Heart left ventricle (tissue), 16 donors: ENCODE data around the gene DBNDD1. TPM values are rescaled to one million over a fixed set of nuclear protein-coding genes. Genes with fewer than 3 reads are reported as not detected.

Source experiments
- ATAC-seq, 4 donors: fragments of 200-7000 bp; cut with Tn5 transposase; one replicate each; pipeline ENCODE4 v1.9.1; 2020 to 2022; ENCODE audit warnings: moderate library complexity in 4 of 4, mild to moderate bottlenecking in 3 of 4, moderate number of reproducible peaks in 1 of 4
- DNase-seq, 5 donors: peaks; one replicate each; pipeline ENCODE4 v3.0.0-alpha.2; 2020
- H3K27ac ChIP-seq, 12 donors: fragments of 200-600 bp; sonication (generic) in 4 of 12; one replicate each; pipeline versions ENCODE4 v1.5.0 to v1.8.0; 2016 to 2022; ENCODE audit warnings: mild to moderate bottlenecking in 2 of 12
- H3K27me3 ChIP-seq, 9 donors: fragments of 200-600 bp; sonication (generic) in 2 of 9; one replicate each; pipeline versions ENCODE4 v1.5.1 to v1.8.0; 2016 to 2022; ENCODE audit warnings: mild to moderate bottlenecking in 3 of 9
- H3K36me3 ChIP-seq, 9 donors: fragments of 200-600 bp; sonication (generic) in 2 of 9; one replicate each; pipeline versions ENCODE4 v1.5.0 to v1.8.0; 2018 to 2022; ENCODE audit warnings: mild to moderate bottlenecking in 2 of 9
- H3K4me1 ChIP-seq, 12 donors: fragments of 200-600 bp; sonication (generic) in 4 of 12; one replicate each; pipeline versions ENCODE4 v1.5.0 to v1.8.0; 2016 to 2022; ENCODE audit warnings: mild to moderate bottlenecking in 3 of 12
- H3K4me3 ChIP-seq, 12 donors: fragments of 200-600 bp; sonication (generic) in 4 of 12; one replicate each; pipeline versions ENCODE4 v1.5.0 to v1.8.0; 2017 to 2022; ENCODE audit warnings: mild to moderate bottlenecking in 9 of 12, moderate library complexity in 4 of 12
- H3K9me3 ChIP-seq, 12 donors: fragments of 200-600 bp; sonication (generic) in 4 of 12; one replicate each; pipeline versions ENCODE4 v1.5.0 to v1.8.0; 2016 to 2022; ENCODE audit warnings: mild to moderate bottlenecking in 1 of 12
- POLR2A ChIP-seq, 2 donors: fragments of 450-650 bp; IDR thresholded peaks; one replicate each; pipeline ENCODE4 v1.6.1; 2017; ENCODE audit warnings: antibody characterized with exemption in 2 of 2, mild to moderate bottlenecking in 2 of 2, moderate library complexity in 2 of 2
- WGBS, 4 donors: extraction: QIAGEN DNeasy Blood & Tissue Kit in 2 of 4; methylation state at CpG; one replicate each; pipeline versions ENCODE4 v1.1.5 to v1.1.7; 2013 to 2018; 5-methylcytosine and 5-hydroxymethylcytosine counted together
- intact Hi-C, 10 donors: fragments of 100-400 bp; cut with DNase I; formaldehyde crosslinking; loops; one replicate each; pipeline versions ENCODE4 v1.11.1 to v1.14.2; 2022
- polyA plus RNA-seq, 2 donors: library from polyadenylated mRNA; stranded (reverse); fragments of 200-250 nt; gene quantifications; one replicate each; pipeline ENCODE4 v1.2.3, GENCODE V29; 2013
- total RNA-seq, 9 donors: library from RNA; depleted of rRNA in 2 of 9; stranded (reverse); fragments of >200 nt in 2 of 9; fragmentation: NEBNext Ultra II Directional in 3 of 9; extraction: Animal tissue kit (Norgen Biotek cat#: 25700) in 3 of 9; gene quantifications; one replicate each; pipeline versions ENCODE4 v1.1.0 to v1.2.4, GENCODE V29; 2016 to 2023
- TF ChIP-seq, protein P1 (sequence below), 12 donors: fragments of 200-600 bp; sonication (generic) in 4 of 12; IDR thresholded peaks; one replicate each; pipeline versions ENCODE4 v1.5.0 to v1.8.0; 2018 to 2022; ENCODE audit warnings: antibody characterized with exemption in 12 of 12, mild to moderate bottlenecking in 5 of 12
- donor health status: ischemic (EF 13 %, LVEDD 7.1; RV severe dilation, severe dysfunction).
- donor health status: healthy with polysubstance abuse.
- donor health status: DM: no; HTN: yes; CAD: no.
- donor health status: DM: no; HTN: no; CAD: no.
- donor health status: ischemic (EF 25% LVEDD 6.9; RV normal size, moderate dysfunction).
- donor health status: ischemic (EF 25% LVEDD 5.7; RV mildly dilated, moderate dysfunction).
- donor health status: healthy.
- donor health status: DM: yes; HTN: yes; CAD: no.
- donor health status: ischemic (EF 35%, LVEDD 5.7; RV mildly dilated, moderate dysfunction).
- donor health status: nonischemic (EF 11% LVEDD 7.7; RV severe dilation, severe dysfunction).
- donor health status: DM: yes; HTN: yes; CAD: no.
- donor health status: PGD.
- donor health status: ischemic (EF 29% LVEDD 5.4; RV normal size, mild dysfunction).
- donor health status: nonischemic (EF 23%, LVEDD 6.1; RV moderate dilation, normal function).

Gene DBNDD1
- total and polyA plus RNA-seq, 11 donors: 1.4 to 16.0 (median 4.4) TPM

DNA sequence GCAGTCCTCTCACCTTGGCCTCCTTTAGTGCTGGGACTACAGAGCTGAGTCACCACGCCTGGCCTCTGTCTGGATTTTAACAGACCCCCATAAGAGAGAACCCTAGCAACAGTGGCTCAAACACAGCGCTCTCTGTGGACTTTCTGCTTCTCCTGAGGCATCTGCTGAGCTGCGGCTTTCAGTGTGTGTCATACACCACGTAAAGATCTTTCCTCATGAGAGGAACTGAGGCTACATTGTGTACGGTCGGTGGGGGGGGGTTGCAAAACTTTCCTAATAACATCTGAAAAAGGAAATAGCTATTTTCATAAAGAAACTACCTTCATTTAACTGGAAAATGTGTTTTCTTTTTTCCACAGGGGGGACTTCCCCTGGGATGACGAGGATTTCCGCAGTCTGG is 37.8 kb downstream of the DBNDD1 start:
- intact Hi-C loops: no loop called here
- no peak overlapping the region for H3K27ac ChIP-seq
- peaks cover 0 to 89% (median 87%) of the 10 kb centered on the region in 9 donors for H3K36me3 ChIP-seq
- H3K4me3 ChIP-seq: no peak overlapping the region
- TF ChIP-seq, protein P1, sequence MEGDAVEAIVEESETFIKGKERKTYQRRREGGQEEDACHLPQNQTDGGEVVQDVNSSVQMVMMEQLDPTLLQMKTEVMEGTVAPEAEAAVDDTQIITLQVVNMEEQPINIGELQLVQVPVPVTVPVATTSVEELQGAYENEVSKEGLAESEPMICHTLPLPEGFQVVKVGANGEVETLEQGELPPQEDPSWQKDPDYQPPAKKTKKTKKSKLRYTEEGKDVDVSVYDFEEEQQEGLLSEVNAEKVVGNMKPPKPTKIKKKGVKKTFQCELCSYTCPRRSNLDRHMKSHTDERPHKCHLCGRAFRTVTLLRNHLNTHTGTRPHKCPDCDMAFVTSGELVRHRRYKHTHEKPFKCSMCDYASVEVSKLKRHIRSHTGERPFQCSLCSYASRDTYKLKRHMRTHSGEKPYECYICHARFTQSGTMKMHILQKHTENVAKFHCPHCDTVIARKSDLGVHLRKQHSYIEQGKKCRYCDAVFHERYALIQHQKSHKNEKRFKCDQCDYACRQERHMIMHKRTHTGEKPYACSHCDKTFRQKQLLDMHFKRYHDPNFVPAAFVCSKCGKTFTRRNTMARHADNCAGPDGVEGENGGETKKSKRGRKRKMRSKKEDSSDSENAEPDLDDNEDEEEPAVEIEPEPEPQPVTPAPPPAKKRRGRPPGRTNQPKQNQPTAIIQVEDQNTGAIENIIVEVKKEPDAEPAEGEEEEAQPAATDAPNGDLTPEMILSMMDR (IDR thresholded peaks at IDR 0.05): no peak
- TF ChIP-seq POLR2A (IDR thresholded peaks at IDR 0.05): no peak
- 90 to 97% (median 95%) methylated on average over 8 of the region's 8 CpGs for WGBS, 4 donors
- no peak for ATAC-seq
- no peaks in the 10 kb centered on the region for H3K9me3 ChIP-seq
- H3K27me3 ChIP-seq: no peaks in the 10 kb centered on the region
- H3K4me1 ChIP-seq: no peaks in the 10 kb centered on the region
- DNase-seq: no peak

DNA sequence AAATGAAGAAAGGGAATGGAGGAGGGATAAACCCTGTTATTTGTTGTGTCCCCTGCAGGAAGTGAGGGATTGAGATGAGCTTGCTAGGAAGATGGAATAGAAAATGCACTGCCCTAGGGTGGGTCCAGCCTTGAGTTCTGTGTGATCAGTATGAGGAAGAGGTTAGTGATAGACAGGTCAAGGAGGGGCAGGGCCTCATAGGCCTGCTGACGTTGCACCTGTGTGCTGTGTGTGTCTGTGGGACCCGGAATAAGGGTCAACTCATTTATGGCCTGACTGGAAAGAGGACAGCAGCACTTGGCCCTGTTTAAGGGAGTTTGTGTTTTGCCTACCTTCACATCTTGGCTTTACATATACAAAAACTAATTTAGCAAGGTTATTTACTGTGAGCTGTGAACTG is 44.4 kb downstream of the DBNDD1 start:
- intact Hi-C loops: loop anchor here in 2 of 10 donors (5.0 to 10.0 kb wide), 2 partner anchors 47 to 100 kb away; partner anchors contain the start of gene TCF25 (in 1 of the 2)

DNA sequence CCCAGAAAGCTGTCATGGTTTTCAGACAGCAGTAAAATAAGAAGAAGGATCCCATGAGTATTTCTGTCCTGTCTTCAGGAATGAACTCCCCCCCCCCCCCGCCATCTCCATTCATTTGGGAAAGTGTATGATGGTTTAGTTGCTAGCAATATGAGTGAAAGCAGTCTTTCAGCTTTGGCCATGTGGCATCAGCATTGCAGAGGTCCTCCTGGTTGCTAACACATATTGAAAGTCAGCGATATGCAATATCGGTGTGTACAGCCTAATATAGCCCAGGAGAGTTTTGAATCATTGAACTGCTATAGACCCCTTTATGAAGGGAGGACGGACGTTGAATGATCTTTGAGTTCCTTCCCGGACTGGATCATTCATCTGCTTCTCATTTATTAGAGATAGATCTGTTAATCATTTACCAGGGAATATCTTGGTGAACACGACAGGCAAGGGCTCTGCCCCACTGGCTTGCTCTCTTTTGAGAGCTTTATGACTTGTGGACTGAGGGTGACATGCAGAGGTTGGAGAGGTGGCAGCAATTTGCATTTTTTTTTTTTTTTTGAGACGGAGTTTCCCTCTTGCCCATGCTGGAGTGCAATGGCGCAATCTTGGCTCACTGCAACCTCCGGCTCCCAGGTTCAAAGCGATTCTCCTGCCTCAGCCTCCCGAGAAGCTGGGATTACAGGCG is 45.5 kb downstream of the DBNDD1 start:
- no peak for TF ChIP-seq POLR2A (IDR thresholded peaks at IDR 0.05)
- TF ChIP-seq, protein P1 (IDR thresholded peaks at IDR 0.05): no peak
- DNase-seq (no peak), ATAC-seq (no peak)
- intact Hi-C loops: loop anchor here in 2 of 10 donors (2.0 to 10.0 kb wide), 3 partner anchors 47 to 99 kb away; partner anchors contain the start of gene TCF25 (in 1 of the 2)
- H3K27ac ChIP-seq: no peak overlapping the region
- peaks cover 0 to 21% (median 14%) of the 10 kb centered on the region in 9 donors for H3K36me3 ChIP-seq
- H3K4me3 ChIP-seq: peak overlapping the region in 10 of 12 donors; percentile 73 to 99 (median 82)
- no peaks in the 10 kb centered on the region for H3K27me3 ChIP-seq
- H3K9me3 ChIP-seq: peaks cover 0 to 6% (median 0%) of the 10 kb centered on the region in 12 donors
- H3K4me1 ChIP-seq: peaks cover 0 to 47% (median 28%) of the 10 kb centered on the region in 12 donors
- WGBS, 4 donors: 94 to 97% (median 96%) methylated on average over 13 of the region's 13 CpGs

More for the DNA sequence above, 44.4 kb downstream of the DBNDD1 start:
- WGBS, 4 donors: 77 to 92% (median 85%) methylated on average over 2 of the region's 2 CpGs
- no peak for DNase-seq
- Histone ChIP-seq H3K27ac (no peak overlapping the region), H3K9me3 (peaks cover 0 to 6% (median 0%) of the 10 kb centered on the region in 12 donors), H3K27me3 (no peaks in the 10 kb centered on the region), H3K36me3 (peaks cover 0 to 26% (median 22%) of the 10 kb centered on the region in 9 donors), H3K4me1 (peaks cover 0 to 41% (median 27%) of the 10 kb centered on the region in 12 donors), H3K4me3 (no peak overlapping the region)
- ATAC-seq: no peak
- TF ChIP-seq POLR2A (IDR thresholded peaks at IDR 0.05): no peak
- TF ChIP-seq, protein P1 (IDR thresholded peaks at IDR 0.05): no peak

DNA sequence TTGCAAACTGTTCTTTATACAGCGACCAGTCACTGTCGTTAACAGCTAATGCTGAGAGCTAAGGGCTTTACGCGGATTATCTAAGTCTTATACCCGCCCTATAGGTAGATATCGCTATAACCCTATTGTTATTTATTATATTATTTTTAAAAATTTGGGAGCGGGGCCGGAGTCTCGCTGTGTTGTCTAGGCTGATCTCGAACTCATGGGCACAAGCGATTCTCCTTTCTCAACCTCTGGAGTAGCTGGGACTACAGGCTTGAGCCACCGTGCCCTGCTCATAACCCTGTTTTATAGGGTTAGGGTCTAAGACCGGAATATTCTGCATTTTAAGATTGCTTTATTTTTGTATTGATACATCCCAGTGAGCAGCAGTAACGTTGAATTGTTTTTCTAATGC is 46.0 kb downstream of the DBNDD1 start:
- TF ChIP-seq POLR2A (IDR thresholded peaks at IDR 0.05): no peak
- TF ChIP-seq, protein P1 (IDR thresholded peaks at IDR 0.05): no peak
- H3K9me3 ChIP-seq: peaks cover 0 to 6% (median 0%) of the 10 kb centered on the region in 12 donors
- no peaks in the 10 kb centered on the region for H3K27me3 ChIP-seq
- H3K36me3 ChIP-seq: peaks cover 0 to 16% (median 8%) of the 10 kb centered on the region in 9 donors
- intact Hi-C loops: loop anchor here in 2 of 10 donors (2.0 to 10.0 kb wide), 3 partner anchors 46 to 98 kb away; partner anchors contain the start of gene TCF25 (in 1 of the 2)
- 12 to 20% (median 15%) methylated on average over 14 of the region's 14 CpGs for WGBS, 4 donors
- peaks cover 0 to 47% (median 28%) of the 10 kb centered on the region in 12 donors for H3K4me1 ChIP-seq
- no peak for DNase-seq
- H3K4me3 ChIP-seq: peak overlapping the region; percentile 72 to 99 (median 80)
- ATAC-seq: no peak
- H3K27ac ChIP-seq: peak overlapping the region in 11 of 12 donors; percentile 88 to 99 (median 96)
